Suppressor macrophage treated with lipopolysaccharide for 1 hour (primary cell): ENCODE measurements around the gene VSIR.
A peak's percentile ranks its signal among the peaks of the same experiment; 100 is the strongest.

Experiments
- DNase-seq, 3 donors: peaks; one replicate each; pipeline ENCODE4 v3.0.0-alpha.2; 2020 to 2022

Gene VSIR

GRCh38 chr10:71763352-71764127 lies 9.8 kb downstream of the VSIR start:
- no peak for DNase-seq

GRCh38 chr10:71762324-71762723 lies 11.0 kb downstream of the VSIR start:
- no peak for DNase-seq

- no peak for DNase-seq
Measured at GRCh38 chr10:71761541-71762113, 11.7 kb downstream of the VSIR start.

- DNase-seq, result no peak
Measured at GRCh38 chr10:71761105-71761511, 12.2 kb downstream of the VSIR start.

GRCh38 chr10:71757399-71757922 lies 15.9 kb downstream of the VSIR start:
- peak in 1 of 3 donors; percentile 47 for DNase-seq

- no peak for DNase-seq
Measured at GRCh38 chr10:71756311-71757191, 16.8 kb downstream of the VSIR start.

GRCh38 chr10:71755179-71755879 lies 18.0 kb downstream of the VSIR start:
- DNase-seq, result no peak

- DNase-seq, result peak; percentile 49 to 67 (median 54)
Measured at GRCh38 chr10:71754562-71754961, 18.8 kb downstream of the VSIR start.

- DNase-seq, result no peak
Measured at GRCh38 chr10:71753960-71754505, 19.3 kb downstream of the VSIR start.

- peak; percentile 85 to 90 (median 85) for DNase-seq
Measured at GRCh38 chr10:71753091-71753959, 20.0 kb downstream of the VSIR start.

GRCh38 chr10:71752391-71753090 lies 20.8 kb downstream of the VSIR start:
- DNase-seq, result peak in 1 of 3 donors; percentile 24

- no peak for DNase-seq
Measured at GRCh38 chr10:71751515-71752224, 21.6 kb downstream of the VSIR start.

- no peak for DNase-seq
Measured at GRCh38 chr10:71750986-71751385, 22.3 kb downstream of the VSIR start.

GRCh38 chr10:71750124-71750841 lies 23.0 kb downstream of the VSIR start:
- DNase-seq, result peak; percentile 53 to 66 (median 59)

GRCh38 chr10:71749396-71749795 lies 23.9 kb downstream of the VSIR start:
- DNase-seq, result no peak

GRCh38 chr10:71748671-71749191 lies 24.6 kb downstream of the VSIR start:
- DNase-seq, result peak; percentile 57 to 68 (median 63)

- DNase-seq, result peak; percentile 54 to 63 (median 61)
Measured at GRCh38 chr10:71747551-71748523, 25.5 kb downstream of the VSIR start.
